ENCODE data around the gene EIF1AD.
"Not testable (repeated sequence)": the region's sequence is repeated elsewhere in the genome, so short reads cannot be mapped to it uniquely, and the experiment has no call there.

The EIF1AD gene

GRCh38 chr11:66020618-66021357 is 18.8 kb upstream of the EIF1AD start:
- no peak for DNase-seq

DNA sequence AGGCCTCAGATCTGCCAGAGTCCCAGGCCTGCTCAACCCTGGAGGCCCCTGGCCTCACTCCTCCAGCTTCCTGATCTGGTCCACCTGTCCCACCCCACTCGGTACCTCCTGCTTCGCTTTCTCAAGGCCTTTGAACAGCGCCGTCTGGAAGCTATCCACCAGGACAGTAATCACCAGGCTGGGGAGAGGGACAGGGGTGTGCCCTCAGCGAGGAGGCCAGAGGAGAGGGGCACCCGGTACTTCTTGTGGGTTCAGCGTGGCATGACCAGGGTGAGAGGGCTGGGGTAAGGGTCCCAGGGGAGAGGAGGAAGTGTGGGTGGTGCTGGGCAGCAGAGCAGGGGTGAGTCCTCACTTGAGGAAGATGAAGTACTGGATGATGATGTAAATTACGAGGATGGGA is 18.3 kb upstream of the EIF1AD start:
- DNase-seq = no peak

- no peak for DNase-seq
Observed at GRCh38 chr11:66017321-66017720, 15.4 kb upstream of the EIF1AD start.

GRCh38 chr11:66016793-66017177 is 14.8 kb upstream of the EIF1AD start:
- no peak for DNase-seq

- no peak for DNase-seq
Observed at GRCh38 chr11:66015936-66016792, 14.2 kb upstream of the EIF1AD start.

GRCh38 chr11:66015454-66015881 is 13.5 kb upstream of the EIF1AD start:
- DNase-seq = no peak

GRCh38 chr11:66014804-66015453 is 13.0 kb upstream of the EIF1AD start:
- DNase-seq = no peak

DNA sequence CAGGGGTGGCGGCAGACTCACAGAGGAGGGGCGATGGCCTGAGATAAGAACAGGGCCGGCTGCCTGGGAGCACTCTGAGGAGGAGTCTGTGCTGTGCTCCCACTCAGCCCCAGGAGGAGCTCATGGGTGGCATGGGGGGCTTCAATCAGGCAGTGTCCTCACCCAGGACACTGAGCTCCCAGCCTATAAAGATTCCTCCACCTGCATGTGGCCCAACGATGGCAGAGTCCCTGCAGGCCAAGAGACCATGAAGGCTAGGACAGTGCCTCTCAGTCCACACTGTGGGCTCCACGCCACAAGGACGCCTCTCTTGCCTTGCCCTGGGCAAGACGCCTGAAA is 11.8 kb upstream of the EIF1AD start:
- DNase-seq = no peak

DNA sequence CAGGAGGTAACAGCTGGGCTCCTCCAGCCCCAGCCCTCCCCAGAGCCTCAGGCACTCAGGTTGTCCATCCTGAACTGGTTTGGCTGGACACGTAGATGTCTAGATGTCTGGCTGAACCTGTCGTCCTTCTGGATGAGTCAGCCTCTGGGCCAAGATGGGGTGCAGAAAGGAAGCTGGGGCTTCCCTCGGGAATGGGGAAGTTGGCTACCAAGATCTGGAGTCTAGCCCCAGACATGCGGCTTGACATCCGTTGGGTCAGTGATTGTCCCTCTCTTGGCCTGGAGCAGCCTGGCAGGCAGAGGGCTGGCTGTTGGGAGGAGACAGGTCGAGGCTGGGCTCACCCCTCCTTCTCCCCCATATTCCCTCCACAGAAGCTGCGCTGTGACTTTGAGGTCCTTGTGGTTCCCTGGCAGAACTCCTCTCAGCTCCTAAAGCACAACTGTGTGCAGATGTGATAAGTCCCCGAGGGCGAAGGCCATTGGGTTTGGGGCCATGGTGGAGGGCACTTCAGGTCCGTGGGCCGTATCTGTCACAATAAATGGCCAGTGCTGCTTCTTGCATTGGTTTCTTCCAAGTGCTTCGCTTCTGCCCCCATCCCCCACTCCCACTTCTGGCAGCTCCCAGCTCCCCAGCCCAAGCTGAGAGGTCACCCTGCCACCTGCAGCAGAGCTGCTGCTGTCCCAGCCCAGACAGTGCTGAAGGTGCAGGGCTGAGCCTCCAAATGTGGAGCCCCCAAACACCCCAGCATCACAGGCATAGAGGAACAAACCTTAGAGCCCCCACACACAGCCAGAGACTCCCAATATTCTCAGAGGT is 11.2 kb upstream of the EIF1AD start:
- DNase-seq = no peak

GRCh38 chr11:66012371-66012945 is 10.5 kb upstream of the EIF1AD start:
- no peak for DNase-seq

GRCh38 chr11:66011785-66012303 is 9.9 kb upstream of the EIF1AD start, which contains the start of gene CST6:
Gene CST6 (plus strand): TSS chr11:66012008. CDS start chr11:66012045, 37 bp downstream.
- DNase-seq = no peak

DNA sequence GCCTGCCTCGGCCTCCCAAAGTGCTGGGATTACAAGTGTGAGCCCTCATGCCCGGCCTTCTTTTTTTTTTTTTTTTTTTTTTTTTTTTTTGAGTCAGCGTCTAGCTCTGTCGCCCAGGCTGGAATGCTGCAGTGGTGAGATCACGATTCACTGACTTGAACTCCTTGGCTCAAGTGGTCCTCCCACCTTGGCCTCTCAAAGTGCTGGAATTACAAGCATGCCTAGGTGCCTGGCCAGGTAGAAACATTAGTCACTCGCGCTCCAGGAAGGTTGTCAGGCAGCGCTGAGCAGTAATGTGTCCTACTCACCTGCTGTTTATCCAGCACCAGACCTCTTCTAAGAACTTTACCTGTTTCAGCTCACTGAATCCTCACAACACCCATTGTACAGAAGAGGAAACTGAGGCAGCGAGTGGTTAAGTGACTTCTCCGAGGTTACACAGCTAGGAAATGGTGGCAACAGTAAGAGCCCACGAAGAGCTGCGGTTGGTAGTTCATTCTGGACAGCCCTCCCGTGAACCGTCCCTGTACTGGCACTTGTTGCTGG is 9.4 kb upstream of the EIF1AD start:
- no peak for DNase-seq

GRCh38 chr11:66010036-66010435 is 8.1 kb upstream of the EIF1AD start:
- not testable (repeated sequence) for DNase-seq

DNA sequence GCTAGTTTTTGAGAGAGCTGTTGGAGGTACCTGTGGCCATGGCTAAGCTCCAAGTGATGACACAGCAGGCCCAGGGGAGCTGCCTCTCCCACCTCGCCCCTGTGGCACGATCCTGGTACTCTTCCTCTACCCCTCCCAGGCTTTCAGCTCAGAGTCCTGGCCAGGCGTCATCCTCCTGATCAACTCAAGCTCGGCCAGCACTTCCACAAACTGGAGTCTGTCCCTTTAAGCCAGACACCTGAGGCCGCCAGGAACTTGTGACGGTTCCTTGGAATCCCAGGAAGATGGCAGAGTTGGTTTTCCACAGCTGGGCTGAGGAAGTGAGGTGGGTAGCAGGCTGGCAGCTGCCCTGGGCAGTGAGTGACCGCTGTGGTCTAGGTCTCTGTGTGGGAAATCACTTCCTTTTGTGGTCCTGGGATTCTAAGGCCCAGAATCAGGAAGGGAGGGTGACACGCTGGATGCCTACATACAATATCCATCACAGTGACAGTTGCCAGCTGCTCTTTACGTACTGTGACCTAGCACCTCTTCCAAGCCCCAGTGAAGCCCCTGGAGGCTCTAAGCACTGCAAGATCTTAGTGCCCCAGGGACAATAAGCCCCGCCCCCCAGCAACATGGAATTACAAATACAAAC is 6.6 kb upstream of the EIF1AD start:
- DNase-seq = no peak

DNA sequence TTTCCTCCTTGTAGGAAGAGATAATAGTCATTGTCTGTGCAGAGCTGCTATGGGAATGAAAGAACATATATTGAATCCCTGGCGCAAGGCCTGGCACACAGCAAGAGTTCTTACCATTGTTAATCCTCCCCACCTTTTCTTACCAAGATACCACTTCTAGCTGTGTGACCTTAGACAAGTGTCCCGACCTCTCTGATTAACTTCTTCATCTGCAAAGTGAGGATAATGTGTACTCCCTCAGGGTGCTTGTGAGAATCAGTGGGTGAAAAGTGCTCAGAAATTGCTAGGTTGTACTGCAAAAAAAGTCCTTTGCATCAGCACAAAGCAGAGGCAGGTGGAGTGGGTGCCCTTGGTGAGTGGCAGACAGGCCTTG is 6.1 kb upstream of the EIF1AD start:
- no peak for DNase-seq

DNA sequence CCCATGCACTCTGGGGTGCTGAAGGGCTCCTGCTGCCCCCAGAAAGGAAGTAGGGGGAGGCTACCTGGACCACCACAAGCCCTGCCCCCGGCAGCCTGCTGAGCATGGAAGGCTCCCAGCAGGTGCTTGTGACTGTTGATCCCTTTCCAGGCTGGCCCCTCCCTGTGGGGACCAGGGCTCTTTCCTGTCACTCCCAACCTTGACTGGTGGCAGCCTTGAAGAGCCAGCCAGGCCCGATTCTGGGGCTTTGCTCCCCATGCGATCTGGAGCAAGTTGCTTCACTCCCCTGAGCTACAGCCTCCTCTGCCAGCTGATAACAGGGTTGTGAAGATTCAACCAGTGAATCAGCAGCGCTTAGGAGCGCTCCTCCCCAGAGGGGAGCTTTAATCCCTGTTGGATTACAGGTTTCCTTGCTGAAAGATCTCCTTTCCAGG is 5.3 kb upstream of the EIF1AD start:
- DNase-seq = no peak

GRCh38 chr11:66006891-66007176 is 4.9 kb upstream of the EIF1AD start:
- no peak for DNase-seq

- no peak for DNase-seq
Observed at GRCh38 chr11:66006134-66006890, 4.4 kb upstream of the EIF1AD start.

DNA sequence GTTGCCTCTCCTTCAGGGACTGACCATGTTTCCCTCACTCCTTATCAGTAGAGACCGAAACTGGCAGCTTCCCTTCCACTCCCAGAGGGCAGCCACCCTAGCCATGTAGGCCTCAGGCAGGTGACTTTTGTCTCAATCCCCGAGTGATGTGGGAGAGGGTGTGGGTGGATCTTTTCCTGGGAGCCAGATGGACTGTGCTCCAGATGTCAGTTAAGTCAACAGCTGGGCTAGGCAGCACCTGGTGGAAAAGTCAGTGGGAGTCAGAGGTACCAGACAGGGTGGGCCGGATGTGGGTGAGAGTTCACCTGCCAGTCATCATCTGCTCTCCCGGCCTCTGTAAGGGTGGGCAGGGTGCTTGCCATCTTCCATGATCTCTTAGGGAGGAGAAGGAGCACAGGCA is 2.2 kb upstream of the EIF1AD start:
- no peak for DNase-seq

- no peak for DNase-seq
Observed at GRCh38 chr11:66003291-66003690, 1.3 kb upstream of the EIF1AD start.
